Colonic mucosa (tissue), 4 donors: ENCODE data around the gene RPRD2. TPM values are rescaled to one million over a fixed set of nuclear protein-coding genes. Genes with fewer than 3 reads are reported as not detected.
"Not testable (repeated sequence)": the region's sequence is repeated elsewhere in the genome, so short reads cannot be mapped to it uniquely, and the experiment has no call there.

Source experiments
- DNase-seq: peaks from one replicate; pipeline ENCODE4 v3.0.0-alpha.2; 2020
- H3K27ac ChIP-seq: fragments of 200-600 bp; one replicate; pipeline ENCODE4 v1.8.0; 2021
- H3K27me3 ChIP-seq: fragments of 200-600 bp; one replicate; pipeline ENCODE4 v1.8.0; 2021
- H3K36me3 ChIP-seq: fragments of 200-600 bp; one replicate; pipeline ENCODE4 v1.8.0; 2021
- H3K4me1 ChIP-seq: fragments of 200-600 bp; one replicate; pipeline ENCODE4 v1.8.0; 2021; ENCODE audit warnings: mild to moderate bottlenecking
- H3K4me3 ChIP-seq: fragments of 200-600 bp; one replicate; pipeline ENCODE4 v1.8.0; 2021
- H3K9ac ChIP-seq, 2 donors: one replicate each; pipeline ENCODE4 v1.7.0; 2013; ENCODE audit warnings: control low read depth in 2 of 2, low read depth in 2 of 2, low read length in 2 of 2
- H3K9me3 ChIP-seq: fragments of 200-600 bp; one replicate; pipeline ENCODE4 v1.8.0; 2021
- intact Hi-C: fragments of 100-400 bp; cut with DNase I; formaldehyde crosslinking; loops from one replicate; pipeline ENCODE4 v1.14.1; 2022
- total RNA-seq, 2 donors: library from RNA; stranded (reverse); fragmentation: NEBNext Ultra II Directional in 1 of 2; extraction: Animal tissue kit (Norgen Biotek cat#: 25700) in 1 of 2; gene quantifications; one replicate each; pipeline ENCODE4 v1.2.1, GENCODE V29; 2021
- TF ChIP-seq, protein P1 (sequence below): fragments of 200-600 bp; IDR thresholded peaks from one replicate; pipeline ENCODE4 v1.8.0; 2022; ENCODE audit warnings: antibody characterized with exemption, mild to moderate bottlenecking
- donor health status: healthy.
- donor health status: DM: no; HTN: no; CAD: no.
- donor health status: DM: no; HTN: no; CAD: no.

Gene RPRD2
- total RNA-seq: 10 to 100 TPM; 27.0 to 28.9 TPM

DNA sequence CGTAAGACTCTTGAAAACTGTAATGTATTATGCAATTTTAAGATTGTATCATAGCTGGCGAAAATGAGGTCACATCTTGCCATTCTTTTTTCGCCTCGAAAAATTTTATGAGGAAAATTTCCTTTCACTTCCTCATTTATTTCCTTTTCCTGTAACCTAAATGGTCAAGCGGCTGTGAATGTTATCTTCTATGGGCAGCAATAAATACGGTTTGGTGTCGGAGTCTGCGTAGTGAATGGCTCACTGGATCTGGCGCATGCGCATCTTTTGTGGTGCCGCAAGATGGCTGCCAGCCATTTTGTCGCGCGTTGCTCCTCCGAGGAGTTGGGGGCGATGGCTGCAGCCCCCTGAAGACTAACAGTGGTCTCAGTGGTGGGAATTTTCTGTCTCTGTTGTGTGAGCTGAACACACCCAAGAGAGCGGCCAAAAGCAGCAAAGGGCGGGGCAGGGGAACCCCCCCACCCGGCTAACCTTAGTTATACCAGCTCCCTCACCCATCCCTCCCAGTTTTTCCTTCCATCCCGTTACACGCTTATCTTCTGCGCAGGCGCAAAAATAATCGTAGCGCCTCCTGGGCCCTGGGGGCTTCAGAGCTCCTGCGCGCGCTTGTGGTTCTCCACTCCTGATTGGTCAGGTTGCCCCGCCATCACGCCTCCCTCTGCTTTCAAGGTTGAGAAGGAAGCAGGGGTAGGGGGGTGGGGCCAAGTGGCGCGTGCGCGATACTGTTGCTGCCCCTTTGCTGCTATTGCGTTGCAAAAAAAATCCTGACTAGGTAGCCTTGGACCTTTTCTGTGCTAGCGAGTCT is at the start of gene RPRD2:
TSS of gene RPRD2 (plus strand) at position 722 of the 805 bp plus-strand sequence. CDS start 568 bp downstream, outside the sequence.
- intact Hi-C loops: no loop called here

DNA sequence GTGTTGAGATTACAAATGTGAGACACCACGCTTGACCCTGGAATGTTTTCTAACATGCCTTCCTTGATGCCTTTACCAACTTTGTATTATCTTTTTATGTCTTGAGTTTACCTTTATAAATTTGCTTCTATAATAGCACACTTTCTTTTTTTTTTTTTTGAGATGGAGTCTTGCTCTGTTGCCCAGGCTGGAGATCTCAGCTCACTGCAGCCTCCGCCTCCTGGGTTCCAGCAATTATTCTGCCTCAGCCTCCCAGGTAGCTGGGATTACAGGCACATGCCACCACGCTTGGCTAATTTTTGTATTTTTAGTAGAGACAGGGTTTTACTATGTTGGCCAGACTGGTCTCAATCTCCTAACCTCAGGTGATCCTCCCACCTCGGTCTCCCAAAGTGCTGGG is 49.3 kb upstream of the RPRD2 start:
- H3K4me3 ChIP-seq, H3K27me3 ChIP-seq, H3K4me1 ChIP-seq, intact Hi-C loops, H3K9me3 ChIP-seq, H3K36me3 ChIP-seq, H3K9ac ChIP-seq, H3K27ac ChIP-seq, DNase-seq: not testable (repeated sequence)

More for the DNA sequence above, at the start of gene RPRD2:
- no peaks in the 10 kb centered on the region for H3K9me3 ChIP-seq
- H3K36me3 ChIP-seq: no peaks in the 10 kb centered on the region
- H3K27ac ChIP-seq: peak within 1 kb of the TSS; percentile 96
- TF ChIP-seq, protein P1, sequence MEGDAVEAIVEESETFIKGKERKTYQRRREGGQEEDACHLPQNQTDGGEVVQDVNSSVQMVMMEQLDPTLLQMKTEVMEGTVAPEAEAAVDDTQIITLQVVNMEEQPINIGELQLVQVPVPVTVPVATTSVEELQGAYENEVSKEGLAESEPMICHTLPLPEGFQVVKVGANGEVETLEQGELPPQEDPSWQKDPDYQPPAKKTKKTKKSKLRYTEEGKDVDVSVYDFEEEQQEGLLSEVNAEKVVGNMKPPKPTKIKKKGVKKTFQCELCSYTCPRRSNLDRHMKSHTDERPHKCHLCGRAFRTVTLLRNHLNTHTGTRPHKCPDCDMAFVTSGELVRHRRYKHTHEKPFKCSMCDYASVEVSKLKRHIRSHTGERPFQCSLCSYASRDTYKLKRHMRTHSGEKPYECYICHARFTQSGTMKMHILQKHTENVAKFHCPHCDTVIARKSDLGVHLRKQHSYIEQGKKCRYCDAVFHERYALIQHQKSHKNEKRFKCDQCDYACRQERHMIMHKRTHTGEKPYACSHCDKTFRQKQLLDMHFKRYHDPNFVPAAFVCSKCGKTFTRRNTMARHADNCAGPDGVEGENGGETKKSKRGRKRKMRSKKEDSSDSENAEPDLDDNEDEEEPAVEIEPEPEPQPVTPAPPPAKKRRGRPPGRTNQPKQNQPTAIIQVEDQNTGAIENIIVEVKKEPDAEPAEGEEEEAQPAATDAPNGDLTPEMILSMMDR: no peak
- DNase-seq: peak; percentile 99
- no peaks in the 10 kb centered on the region for H3K4me1 ChIP-seq
- peak within 1 kb of the TSS; percentile 82 to 86 for H3K9ac ChIP-seq
- H3K27me3 ChIP-seq: no peaks in the 10 kb centered on the region
- H3K4me3 ChIP-seq: peak within 1 kb of the TSS; percentile 41

DNA sequence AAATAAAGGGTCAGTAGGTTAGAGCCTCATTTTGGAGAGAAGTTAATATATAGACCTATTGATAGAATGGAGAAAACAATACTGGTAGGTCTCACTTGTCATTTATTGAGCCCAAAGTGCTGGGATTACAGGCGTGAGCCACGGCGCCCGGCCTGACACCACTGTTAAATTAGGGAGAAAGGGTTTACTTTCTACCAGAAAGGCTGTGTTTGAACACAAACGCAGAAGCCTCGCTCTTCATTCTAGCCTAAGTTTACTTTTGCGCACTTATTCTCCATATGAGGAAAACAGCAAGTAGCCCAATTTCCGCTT is 43.3 kb upstream of the RPRD2 start:
- H3K9ac ChIP-seq: peak overlapping the region in 1 of 2 donors; percentile 95
- intact Hi-C loops: no loop called here
- no peaks in the 10 kb centered on the region for H3K9me3 ChIP-seq
- no peaks in the 10 kb centered on the region for H3K4me1 ChIP-seq
- TF ChIP-seq, protein P1: no peak
- H3K36me3 ChIP-seq: peaks cover 5% of the 10 kb centered on the region
- H3K27me3 ChIP-seq: no peaks in the 10 kb centered on the region
- no peak for DNase-seq
- peak overlapping the region; percentile 89 for H3K27ac ChIP-seq
- H3K4me3 ChIP-seq: peak overlapping the region; percentile 61

DNA sequence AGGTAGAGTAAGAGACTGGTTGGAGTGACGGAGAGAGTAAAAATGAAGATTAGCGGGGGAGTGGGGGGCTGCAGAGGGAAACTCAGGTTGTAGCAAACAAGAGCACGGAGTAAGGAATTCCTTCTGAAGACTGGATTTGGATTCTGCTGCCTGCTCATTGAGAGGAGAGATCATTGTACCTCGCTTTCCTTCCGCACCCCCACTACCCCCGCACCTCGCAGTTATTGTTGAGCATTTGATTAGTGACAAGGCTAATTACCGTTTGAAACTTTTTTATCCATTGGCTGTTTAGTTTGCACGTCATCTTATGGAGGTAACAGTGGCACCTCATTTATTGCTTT is 42.2 kb upstream of the RPRD2 start:
- intact Hi-C loops: no loop called here

DNA sequence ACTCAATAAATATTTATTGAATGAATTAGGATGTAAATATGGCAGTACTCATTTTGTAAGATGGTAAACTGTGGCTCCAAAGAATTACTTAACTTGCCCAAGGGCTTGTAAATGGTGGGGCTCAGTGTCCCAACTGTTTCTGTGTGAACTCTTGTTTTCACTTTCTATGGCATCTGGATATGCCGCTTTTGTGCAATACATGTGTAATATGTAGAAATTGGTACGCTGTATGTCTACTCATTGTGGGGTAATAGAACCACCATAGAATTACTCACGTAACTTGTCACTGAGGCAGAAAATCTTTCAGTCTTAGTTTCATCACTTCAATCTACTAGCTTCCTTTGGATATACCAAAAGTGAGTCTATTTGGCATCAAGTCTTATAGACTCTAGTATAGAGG is 41.6 kb upstream of the RPRD2 start:
- no peaks in the 10 kb centered on the region for H3K9me3 ChIP-seq
- intact Hi-C loops: no loop called here
- no peaks in the 10 kb centered on the region for H3K4me1 ChIP-seq
- peak overlapping the region in 1 of 2 donors; percentile 95 for H3K9ac ChIP-seq
- TF ChIP-seq, protein P1: no peak
- DNase-seq: no peak
- peaks cover 13% of the 10 kb centered on the region for H3K36me3 ChIP-seq
- H3K27me3 ChIP-seq: no peaks in the 10 kb centered on the region
- no peak overlapping the region for H3K27ac ChIP-seq
- peak overlapping the region; percentile 61 for H3K4me3 ChIP-seq

More for the DNA sequence above, 42.2 kb upstream of the RPRD2 start:
- peak overlapping the region; percentile 61 for H3K4me3 ChIP-seq
- TF ChIP-seq, protein P1: no peak
- no peaks in the 10 kb centered on the region for H3K9me3 ChIP-seq
- peak overlapping the region; percentile 89 for H3K27ac ChIP-seq
- peak overlapping the region; percentile 78 to 95 for H3K9ac ChIP-seq
- no peak for DNase-seq
- H3K36me3 ChIP-seq: peaks cover 9% of the 10 kb centered on the region
- no peaks in the 10 kb centered on the region for H3K4me1 ChIP-seq
- H3K27me3 ChIP-seq: no peaks in the 10 kb centered on the region

DNA sequence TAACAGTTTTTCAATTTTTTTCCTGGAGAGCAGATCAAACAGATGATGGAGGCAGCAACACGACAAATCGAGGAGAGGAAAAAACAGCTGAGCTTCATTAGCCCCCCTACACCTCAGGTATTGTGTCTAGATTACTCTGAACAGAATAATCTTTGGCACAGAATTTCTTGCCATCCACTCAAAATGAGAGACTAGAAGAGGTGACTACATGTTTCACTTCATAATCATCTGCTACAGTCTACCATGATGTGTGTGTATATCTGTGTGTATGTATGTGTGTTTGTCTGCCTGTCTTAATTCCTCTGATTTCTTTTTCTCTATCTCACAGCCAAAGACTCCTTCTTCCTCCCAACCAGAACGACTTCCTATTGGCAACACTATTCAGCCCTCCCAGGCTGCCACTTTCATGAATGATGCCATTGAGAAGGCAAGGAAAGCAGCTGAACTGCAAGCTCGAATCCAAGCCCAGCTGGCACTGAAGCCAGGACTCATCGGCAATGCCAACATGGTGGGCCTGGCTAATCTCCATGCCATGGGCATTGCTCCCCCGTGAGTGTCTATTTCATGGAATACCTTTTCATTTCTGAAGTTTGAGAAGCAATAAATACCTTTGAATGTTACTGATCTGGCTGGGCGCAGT is 31.2 kb upstream of the RPRD2 start:
- H3K9ac ChIP-seq: no peak overlapping the region
- no peaks in the 10 kb centered on the region for H3K27me3 ChIP-seq
- TF ChIP-seq, protein P1: no peak
- DNase-seq: no peak
- H3K36me3 ChIP-seq: peaks cover 19% of the 10 kb centered on the region
- no peak overlapping the region for H3K27ac ChIP-seq
- intact Hi-C loops: no loop called here
- H3K9me3 ChIP-seq: no peaks in the 10 kb centered on the region
- no peak overlapping the region for H3K4me3 ChIP-seq
- H3K4me1 ChIP-seq: no peaks in the 10 kb centered on the region
